BLaER1 (cell line): ENCODE data around the gene GSTT2B.
"Not testable (repeated sequence)": the region's sequence is repeated elsewhere in the genome, so short reads cannot be mapped to it uniquely, and the experiment has no call there.

Experiments
- H3K27ac ChIP-seq: shearing (Covaris generic); formaldehyde crosslinking; 2 replicates; pipeline ENCODE4 v1.8.1; 2022
- H3K27me3 ChIP-seq: shearing (Covaris generic); formaldehyde crosslinking; 2 replicates; pipeline ENCODE4 v1.8.1; 2022
- H3K36me3 ChIP-seq: shearing (Covaris generic); formaldehyde crosslinking; 2 replicates; pipeline ENCODE4 v1.8.1; 2022
- H3K4me1 ChIP-seq: shearing (Covaris generic); formaldehyde crosslinking; 2 replicates; pipeline ENCODE4 v1.8.1; 2022
- H3K4me2 ChIP-seq: shearing (Covaris generic); formaldehyde crosslinking; 2 replicates; pipeline ENCODE4 v1.8.1; 2022
- H3K4me3 ChIP-seq: shearing (Covaris generic); formaldehyde crosslinking; 2 replicates; pipeline ENCODE4 v1.8.1; 2022
- H3K9ac ChIP-seq: shearing (Covaris generic); formaldehyde crosslinking; 2 replicates; pipeline ENCODE4 v1.8.1; 2022
- H3K9me3 ChIP-seq: shearing (Covaris generic); formaldehyde crosslinking; 2 replicates; pipeline ENCODE4 v1.8.1; 2022
- H4K20me1 ChIP-seq: shearing (Covaris generic); formaldehyde crosslinking; 2 replicates; pipeline ENCODE4 v1.8.1; 2022
- Cebpa-rat ChIP-seq: shearing (Covaris generic); IDR thresholded peaks from 2 replicates; pipeline ENCODE4 v1.8.1; 2022

GSTT2B gene

GRCh38 chr22:23961084-23961771 is at the start of gene GSTT2B:
Gene GSTT2B (minus strand): TSS chr22:23961195. CDS start chr22:23961131, 64 bp downstream.
- not testable (repeated sequence) for H4K20me1 ChIP-seq, H3K9me3 ChIP-seq, H3K4me2 ChIP-seq, H3K9ac ChIP-seq, H3K27ac ChIP-seq, H3K4me1 ChIP-seq, H3K36me3 ChIP-seq, H3K4me3 ChIP-seq
- H3K27me3 ChIP-seq = peaks cover 17% of the 10 kb centered on the region

GRCh38 chr22:24010018-24010391 is 49.0 kb upstream of the GSTT2B start:
- H3K9ac ChIP-seq = no peak overlapping the region
- H3K9me3 ChIP-seq = peaks cover 8% of the 10 kb centered on the region; the same call in 1 of the 2 replicates
- no peak overlapping the region for H3K27ac ChIP-seq
- TF ChIP-seq Cebpa-rat = no peak
- no peak overlapping the region for H3K4me3 ChIP-seq
- H3K4me1 ChIP-seq = peaks cover 25% of the 10 kb centered on the region
- H3K27me3 ChIP-seq = no peaks in the 10 kb centered on the region
- peaks cover 21% of the 10 kb centered on the region; the same call in 1 of the 2 replicates for H4K20me1 ChIP-seq
- H3K36me3 ChIP-seq = no peaks in the 10 kb centered on the region
- no peak overlapping the region for H3K4me2 ChIP-seq

GRCh38 chr22:24009227-24010017 is 48.4 kb upstream of the GSTT2B start:
- peaks cover 21% of the 10 kb centered on the region; the same call in 1 of the 2 replicates for H4K20me1 ChIP-seq
- H3K4me3 ChIP-seq = no peak overlapping the region
- H3K36me3 ChIP-seq = no peaks in the 10 kb centered on the region
- H3K9ac ChIP-seq = no peak overlapping the region
- no peaks in the 10 kb centered on the region for H3K27me3 ChIP-seq
- H3K4me2 ChIP-seq = no peak overlapping the region
- peaks cover 30% of the 10 kb centered on the region for H3K4me1 ChIP-seq
- H3K9me3 ChIP-seq = peaks cover 8% of the 10 kb centered on the region; the same call in 1 of the 2 replicates
- no peak for TF ChIP-seq Cebpa-rat
- no peak overlapping the region for H3K27ac ChIP-seq

GRCh38 chr22:24008381-24009226 is 47.6 kb upstream of the GSTT2B start:
- peaks cover 8% of the 10 kb centered on the region; the same call in 1 of the 2 replicates for H3K9me3 ChIP-seq
- H3K9ac ChIP-seq = no peak overlapping the region
- peaks cover 15% of the 10 kb centered on the region; the same call in 1 of the 2 replicates for H4K20me1 ChIP-seq
- peaks cover 34% of the 10 kb centered on the region for H3K4me1 ChIP-seq
- H3K27ac ChIP-seq = no peak overlapping the region
- H3K27me3 ChIP-seq = no peaks in the 10 kb centered on the region
- H3K4me2 ChIP-seq = no peak overlapping the region
- TF ChIP-seq Cebpa-rat = no peak
- no peaks in the 10 kb centered on the region for H3K36me3 ChIP-seq
- no peak overlapping the region for H3K4me3 ChIP-seq

- H3K36me3 ChIP-seq = no peaks in the 10 kb centered on the region
- H4K20me1 ChIP-seq = peaks cover 13% of the 10 kb centered on the region; the same call in 1 of the 2 replicates
- no peak overlapping the region for H3K27ac ChIP-seq
- peaks cover 32% of the 10 kb centered on the region for H3K4me1 ChIP-seq
- no peak overlapping the region for H3K4me2 ChIP-seq
- no peak overlapping the region for H3K4me3 ChIP-seq
- TF ChIP-seq Cebpa-rat = no peak
- no peak overlapping the region for H3K9ac ChIP-seq
- H3K27me3 ChIP-seq = no peaks in the 10 kb centered on the region
- peaks cover 8% of the 10 kb centered on the region; the same call in 1 of the 2 replicates for H3K9me3 ChIP-seq
Observed at GRCh38 chr22:24008022-24008283, 47.0 kb upstream of the GSTT2B start.

GRCh38 chr22:24007253-24008021 is 46.4 kb upstream of the GSTT2B start:
- Histone ChIP-seq H3K4me2 (no peak overlapping the region), H3K36me3 (no peaks in the 10 kb centered on the region), H3K9me3 (peaks cover 8% of the 10 kb centered on the region; the same call in 1 of the 2 replicates)

GRCh38 chr22:24006914-24007214 is 45.9 kb upstream of the GSTT2B start:
- Histone ChIP-seq H3K4me1 (peaks cover 21% of the 10 kb centered on the region), H3K36me3 (no peaks in the 10 kb centered on the region), H3K27ac (no peak overlapping the region), H3K4me3 (no peak overlapping the region), H3K27me3 (no peaks in the 10 kb centered on the region), H3K4me2 (no peak overlapping the region), H4K20me1 (0 out of 2 replicates have a peak, but pooled peaks cover 2% of the 10 kb centered on the region), H3K9me3 (peaks cover 8% of the 10 kb centered on the region; the same call in 1 of the 2 replicates), H3K9ac (no peak overlapping the region)
- TF ChIP-seq Cebpa-rat = no peak

More at GRCh38 chr22:24007253-24008021, 46.4 kb upstream of the GSTT2B start:
- Histone ChIP-seq H3K9ac (no peak overlapping the region), H3K4me1 (peaks cover 26% of the 10 kb centered on the region), H4K20me1 (peaks cover 8% of the 10 kb centered on the region; the same call in 1 of the 2 replicates), H3K27ac (no peak overlapping the region), H3K27me3 (no peaks in the 10 kb centered on the region), H3K4me3 (no peak overlapping the region)
- TF ChIP-seq Cebpa-rat = no peak

GRCh38 chr22:24006207-24006913 is 45.4 kb upstream of the GSTT2B start:
- Histone ChIP-seq H3K9me3 (peaks cover 8% of the 10 kb centered on the region; the same call in 1 of the 2 replicates), H3K4me1 (peaks cover 18% of the 10 kb centered on the region), H3K4me2 (0 out of 2 replicates have a peak overlapping the region, but pooled peaks have one; percentile 62), H4K20me1 (no peaks in the 10 kb centered on the region), H3K9ac (no peak overlapping the region), H3K27me3 (no peaks in the 10 kb centered on the region), H3K4me3 (no peak overlapping the region), H3K27ac (no peak overlapping the region), H3K36me3 (no peaks in the 10 kb centered on the region)
- TF ChIP-seq Cebpa-rat = no peak

GRCh38 chr22:24005201-24005600 is 44.2 kb upstream of the GSTT2B start, which contains the start of gene GSTT4:
Gene GSTT4 (minus strand): TSS chr22:24005453. CDS start chr22:24005356, 97 bp downstream.
- Histone ChIP-seq H3K36me3 (no peaks in the 10 kb centered on the region), H3K4me1 (peaks cover 18% of the 10 kb centered on the region)

More at GRCh38 chr22:24005201-24005600, 44.2 kb upstream of the GSTT2B start, which contains the start of gene GSTT4:
- peak within 1 kb of the TSS; percentile 62 for H3K4me2 ChIP-seq
- H3K27ac ChIP-seq = no peak within 1 kb of the TSS
- H3K9me3 ChIP-seq = peaks cover 8% of the 10 kb centered on the region; the same call in 1 of the 2 replicates
- no peaks in the 10 kb centered on the region for H4K20me1 ChIP-seq
- H3K4me3 ChIP-seq = no peak within 1 kb of the TSS
- no peak for TF ChIP-seq Cebpa-rat
- H3K27me3 ChIP-seq = no peaks in the 10 kb centered on the region
- H3K9ac ChIP-seq = peak within 1 kb of the TSS; percentile 15; the same call in 1 of the 2 replicates
